HepG2 (cell line): ENCODE measurements around the gene PSENEN.

Experiments used
- CHD2 ChIP-seq: IDR thresholded peaks from 2 replicates; pipeline ENCODE4 v1.6.1; 2011; ENCODE audit warnings: low read depth, low read length, improper control_type of control experiment
- ELF4 ChIP-seq: sonication (generic); formaldehyde crosslinking; IDR thresholded peaks from 2 replicates; pipeline ENCODE4 v1.5.0; 2020; ENCODE audit warnings: missing genetic modification reagents, mild to moderate bottlenecking, moderate library complexity, borderline replicate concordance
- TARDBP ChIP-seq: sonication (generic); formaldehyde crosslinking; IDR thresholded peaks from 2 replicates; pipeline ENCODE4 v1.8.0; 2022; ENCODE audit warnings: mild to moderate bottlenecking, missing genetic modification reagents
- ZNF383 ChIP-seq: sonication (generic); formaldehyde crosslinking; IDR thresholded peaks from 2 replicates; pipeline ENCODE4 v1.4.0; 2020; ENCODE audit warnings: missing genetic modification reagents, mild to moderate bottlenecking, borderline replicate concordance
- ZNF501 ChIP-seq: sonication (generic); formaldehyde crosslinking; IDR thresholded peaks from 2 replicates; pipeline ENCODE4 v1.5.1; 2020; ENCODE audit warnings: mild to moderate bottlenecking, moderate library complexity, missing genetic modification reagents
- TF ChIP-seq, protein P1 (sequence below): sonication (generic); formaldehyde crosslinking; IDR thresholded peaks from 2 replicates; pipeline ENCODE4 v1.5.0; 2020; ENCODE audit warnings: mild to moderate bottlenecking, missing genetic modification reagents, moderate library complexity

DNA sequence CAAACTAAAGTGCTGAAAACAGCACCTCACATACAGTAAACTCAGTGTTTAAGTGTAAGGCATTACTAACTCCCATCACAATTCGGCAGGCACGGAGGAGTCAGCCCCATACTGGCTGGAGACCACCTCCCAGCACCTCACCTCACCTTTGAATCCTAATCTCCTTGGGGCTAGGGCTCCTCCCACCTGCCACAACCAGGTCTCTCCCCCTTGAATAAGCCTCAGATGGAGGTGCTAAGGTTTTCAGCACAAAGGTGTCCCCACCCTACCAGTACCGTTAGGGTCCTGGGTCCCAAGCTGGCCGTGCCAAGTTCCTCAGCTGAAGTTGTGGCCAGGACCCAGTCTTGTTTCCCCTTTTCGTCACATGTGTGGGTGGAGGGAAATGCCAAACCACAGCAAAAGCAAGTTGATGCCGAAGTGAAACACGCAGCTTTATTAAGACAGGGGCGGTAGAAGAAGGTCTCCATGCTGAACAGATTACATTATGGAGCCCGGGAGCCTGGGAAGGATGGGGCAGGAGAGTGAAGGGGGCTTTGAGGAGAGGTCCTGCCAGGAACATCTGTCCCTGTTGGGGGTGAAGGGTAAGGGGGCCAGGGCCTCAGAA is 3.2 kb upstream of the PSENEN start, which contains the start of gene IGFLR1:
- TF ChIP-seq ZNF383 (no peak), ZNF501 (no peak), ELF4 (CRISPR knock-in tag) (no peak), CHD2 (no peak), TARDBP (no peak)
- TF ChIP-seq, protein P1, sequence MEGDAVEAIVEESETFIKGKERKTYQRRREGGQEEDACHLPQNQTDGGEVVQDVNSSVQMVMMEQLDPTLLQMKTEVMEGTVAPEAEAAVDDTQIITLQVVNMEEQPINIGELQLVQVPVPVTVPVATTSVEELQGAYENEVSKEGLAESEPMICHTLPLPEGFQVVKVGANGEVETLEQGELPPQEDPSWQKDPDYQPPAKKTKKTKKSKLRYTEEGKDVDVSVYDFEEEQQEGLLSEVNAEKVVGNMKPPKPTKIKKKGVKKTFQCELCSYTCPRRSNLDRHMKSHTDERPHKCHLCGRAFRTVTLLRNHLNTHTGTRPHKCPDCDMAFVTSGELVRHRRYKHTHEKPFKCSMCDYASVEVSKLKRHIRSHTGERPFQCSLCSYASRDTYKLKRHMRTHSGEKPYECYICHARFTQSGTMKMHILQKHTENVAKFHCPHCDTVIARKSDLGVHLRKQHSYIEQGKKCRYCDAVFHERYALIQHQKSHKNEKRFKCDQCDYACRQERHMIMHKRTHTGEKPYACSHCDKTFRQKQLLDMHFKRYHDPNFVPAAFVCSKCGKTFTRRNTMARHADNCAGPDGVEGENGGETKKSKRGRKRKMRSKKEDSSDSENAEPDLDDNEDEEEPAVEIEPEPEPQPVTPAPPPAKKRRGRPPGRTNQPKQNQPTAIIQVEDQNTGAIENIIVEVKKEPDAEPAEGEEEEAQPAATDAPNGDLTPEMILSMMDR (CRISPR knock-in tag) = no peak
